Testis (tissue), 3 donors: ENCODE results near the gene WNT16. TPM values are rescaled to one million over a fixed set of nuclear protein-coding genes. Genes with fewer than 3 reads are reported as not detected.

Source experiments
- DNase-seq: peaks from one replicate; pipeline ENCODE4 v3.0.0-alpha.2; 2019
- H3K27ac ChIP-seq, 2 donors: fragments of 200-600 bp; sonication (generic); one replicate each; pipeline ENCODE4 v1.5.1; 2019
- H3K27me3 ChIP-seq: fragments of 200-600 bp; sonication (generic); one replicate; pipeline ENCODE4 v1.5.1; 2019
- H3K36me3 ChIP-seq: fragments of 200-600 bp; sonication (generic); one replicate; pipeline ENCODE4 v1.5.1; 2017; ENCODE audit warnings: low read depth; ENCODE audit errors: missing control alignments
- H3K4me1 ChIP-seq: fragments of 200-600 bp; sonication (generic); one replicate; pipeline ENCODE4 v1.5.1; 2019
- H3K4me3 ChIP-seq, 2 donors: fragments of 200-600 bp; sonication (generic); one replicate each; pipeline ENCODE4 v1.5.1; 2017 to 2019
- H3K9me3 ChIP-seq: fragments of 200-600 bp; sonication (generic); one replicate; pipeline ENCODE4 v1.5.1; 2017
- POLR2A ChIP-seq: fragments of 450-650 bp; IDR thresholded peaks from one replicate; pipeline ENCODE4 v1.6.1; 2017; ENCODE audit warnings: antibody characterized with exemption, mild to moderate bottlenecking, moderate library complexity
- WGBS, 2 donors: methylation state at CpG; one replicate each; pipeline ENCODE4 v1.1.5; 2018; 5-methylcytosine and 5-hydroxymethylcytosine counted together
- intact Hi-C: fragments of 100-400 bp; cut with DNase I; formaldehyde crosslinking; loops from one replicate; pipeline ENCODE4 v1.15.1; 2023; ENCODE audit warnings: low total_unique reads
- polyA plus RNA-seq: library from polyadenylated mRNA; stranded (reverse); fragments of 350-450 nt; fragmentation: Illumina TruSeq; extraction: RNeasy Lipid Tissue Mini Kit (QIAGEN cat#74804); gene quantifications from one replicate; pipeline ENCODE4 v1.2.3, GENCODE V29; 2014; ENCODE audit warnings: low read depth, low replicate concordance; ENCODE audit not compliant: insufficient read depth
- total RNA-seq, 2 donors: library from RNA; depleted of rRNA; stranded (reverse); fragments of >200 nt; gene quantifications; one replicate each; pipeline ENCODE4 v1.2.3, GENCODE V29; 2016
- TF ChIP-seq, protein P1 (sequence below), 3 experiments: fragments of 450-650 bp in 2 of 3; fragments of 200-600 bp in 1 of 3; sonication (generic) in 1 of 3; IDR thresholded peaks; one replicate each; pipeline ENCODE4 v1.5.1; 2016 to 2019; ENCODE audit warnings: antibody characterized with exemption in 3 of 3, mild to moderate bottlenecking in 2 of 3, moderate library complexity in 1 of 3

Gene WNT16
- total and polyA plus RNA-seq, 3 donors from 2014 or later: 0.12 to 0.51 TPM; not detected in 1

DNA sequence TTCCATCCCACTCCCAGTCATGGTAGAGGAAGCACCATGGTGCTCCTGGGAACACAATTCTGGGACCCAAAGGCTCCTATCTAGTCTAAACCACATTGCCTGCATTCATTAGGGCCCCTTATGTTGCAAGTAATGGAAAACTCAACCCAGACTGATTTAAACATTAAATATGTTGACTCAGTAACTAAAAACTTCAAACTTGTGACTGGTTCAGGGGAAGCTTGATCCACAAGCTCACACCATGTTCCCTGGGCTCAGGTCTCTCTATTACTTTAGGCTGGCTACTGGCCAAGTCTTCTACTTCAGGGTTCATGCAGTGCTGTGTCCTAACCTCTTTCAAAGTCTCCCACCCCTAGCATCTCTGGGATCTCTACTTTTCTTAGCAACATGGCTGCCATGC is 13.1 kb downstream of the WNT16 start:
- no peak overlapping the region for H3K4me3 ChIP-seq
- no peaks in the 10 kb centered on the region for H3K9me3 ChIP-seq
- no peak for DNase-seq
- intact Hi-C loops: no loop called here
- no peaks in the 10 kb centered on the region for H3K4me1 ChIP-seq
- TF ChIP-seq, protein P1, sequence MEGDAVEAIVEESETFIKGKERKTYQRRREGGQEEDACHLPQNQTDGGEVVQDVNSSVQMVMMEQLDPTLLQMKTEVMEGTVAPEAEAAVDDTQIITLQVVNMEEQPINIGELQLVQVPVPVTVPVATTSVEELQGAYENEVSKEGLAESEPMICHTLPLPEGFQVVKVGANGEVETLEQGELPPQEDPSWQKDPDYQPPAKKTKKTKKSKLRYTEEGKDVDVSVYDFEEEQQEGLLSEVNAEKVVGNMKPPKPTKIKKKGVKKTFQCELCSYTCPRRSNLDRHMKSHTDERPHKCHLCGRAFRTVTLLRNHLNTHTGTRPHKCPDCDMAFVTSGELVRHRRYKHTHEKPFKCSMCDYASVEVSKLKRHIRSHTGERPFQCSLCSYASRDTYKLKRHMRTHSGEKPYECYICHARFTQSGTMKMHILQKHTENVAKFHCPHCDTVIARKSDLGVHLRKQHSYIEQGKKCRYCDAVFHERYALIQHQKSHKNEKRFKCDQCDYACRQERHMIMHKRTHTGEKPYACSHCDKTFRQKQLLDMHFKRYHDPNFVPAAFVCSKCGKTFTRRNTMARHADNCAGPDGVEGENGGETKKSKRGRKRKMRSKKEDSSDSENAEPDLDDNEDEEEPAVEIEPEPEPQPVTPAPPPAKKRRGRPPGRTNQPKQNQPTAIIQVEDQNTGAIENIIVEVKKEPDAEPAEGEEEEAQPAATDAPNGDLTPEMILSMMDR (IDR thresholded peaks at IDR 0.05): no peak
- TF ChIP-seq POLR2A: no peak
- H3K27ac ChIP-seq: no peak overlapping the region
- no peaks in the 10 kb centered on the region for H3K36me3 ChIP-seq
- H3K27me3 ChIP-seq: no peaks in the 10 kb centered on the region

DNA sequence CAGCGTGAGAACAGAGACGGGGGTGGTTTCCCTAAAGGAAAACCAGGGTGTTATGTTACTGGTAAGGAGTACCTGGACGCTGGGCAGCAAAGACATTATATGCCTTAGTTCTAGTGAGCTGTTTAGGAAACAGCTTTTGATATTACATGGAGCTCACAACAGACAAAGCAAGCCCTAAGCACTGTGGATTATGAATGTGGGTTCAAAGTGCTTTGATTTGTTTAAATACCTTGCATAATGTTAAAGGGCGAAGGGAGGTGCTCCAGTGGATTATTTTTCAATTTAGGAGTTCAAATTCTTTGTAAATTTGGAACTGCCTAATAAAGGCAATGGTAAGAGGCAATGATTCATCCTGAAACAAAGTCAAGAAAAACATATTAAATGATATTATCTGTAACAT is 13.8 kb downstream of the WNT16 start:
- TF ChIP-seq, protein P1 (IDR thresholded peaks at IDR 0.05): no peak
- no peak for TF ChIP-seq POLR2A
- Histone ChIP-seq H3K36me3 (no peaks in the 10 kb centered on the region), H3K4me1 (no peaks in the 10 kb centered on the region), H3K27ac (no peak overlapping the region), H3K9me3 (no peaks in the 10 kb centered on the region), H3K27me3 (no peaks in the 10 kb centered on the region), H3K4me3 (no peak overlapping the region)
- DNase-seq: no peak
- WGBS, 2 donors: 87 to 92% methylated on average over 4 of the region's 4 CpGs
- intact Hi-C loops: no loop called here

DNA sequence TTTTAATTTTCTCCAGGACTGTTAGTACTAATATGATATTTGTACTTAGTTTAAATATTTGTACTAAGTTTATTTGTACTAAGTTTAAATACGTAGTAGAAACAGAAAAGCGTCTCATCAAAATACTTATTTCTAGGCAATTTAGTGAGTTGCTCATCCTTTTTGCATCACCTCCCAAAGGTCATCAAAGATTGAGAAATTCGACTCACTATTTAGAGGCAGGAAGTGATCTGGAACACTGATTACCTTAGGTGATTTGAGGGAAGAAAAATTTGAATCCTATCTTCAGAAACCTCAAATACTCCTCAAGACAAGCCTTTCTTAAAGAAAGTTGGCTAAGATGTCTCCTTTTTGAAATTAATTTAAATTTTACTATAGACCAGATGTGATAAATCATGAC is 14.5 kb downstream of the WNT16 start:
- Histone ChIP-seq H3K27ac (no peak overlapping the region), H3K36me3 (no peaks in the 10 kb centered on the region), H3K4me3 (no peak overlapping the region), H3K4me1 (no peaks in the 10 kb centered on the region), H3K27me3 (no peaks in the 10 kb centered on the region), H3K9me3 (no peaks in the 10 kb centered on the region)
- 66 to 78% methylated on average over 3 of the region's 3 CpGs for WGBS, 2 donors
- intact Hi-C loops: no loop called here
- TF ChIP-seq POLR2A: no peak
- TF ChIP-seq, protein P1 (IDR thresholded peaks at IDR 0.05): no peak
- DNase-seq: no peak

DNA sequence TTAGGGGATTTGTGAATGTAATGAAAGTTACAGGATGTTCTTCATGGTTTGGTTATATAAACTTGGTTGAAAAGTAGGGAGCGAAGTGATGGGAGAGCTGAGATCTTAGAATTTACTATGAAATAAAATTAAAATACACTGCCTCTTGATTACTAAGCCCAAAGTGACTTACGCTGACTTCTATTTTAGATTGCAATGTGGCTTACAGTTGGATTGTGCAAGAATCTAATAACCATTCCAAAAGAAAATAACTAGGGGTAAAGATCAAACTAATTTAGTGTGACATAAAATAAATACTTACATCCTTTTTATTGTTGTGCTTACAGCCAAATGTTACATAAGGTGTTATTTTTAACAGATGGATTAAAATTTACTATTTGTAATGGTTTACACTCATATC is 15.3 kb downstream of the WNT16 start:
- Histone ChIP-seq H3K4me3 (no peak overlapping the region), H3K27me3 (no peaks in the 10 kb centered on the region), H3K36me3 (no peaks in the 10 kb centered on the region), H3K9me3 (no peaks in the 10 kb centered on the region), H3K4me1 (no peaks in the 10 kb centered on the region), H3K27ac (no peak overlapping the region)
- intact Hi-C loops: no loop called here
- WGBS, 2 donors: 87 to 90% methylated on average over 2 of the region's 2 CpGs
- TF ChIP-seq, protein P1 (IDR thresholded peaks at IDR 0.05): no peak
- no peak for TF ChIP-seq POLR2A
- DNase-seq: no peak

DNA sequence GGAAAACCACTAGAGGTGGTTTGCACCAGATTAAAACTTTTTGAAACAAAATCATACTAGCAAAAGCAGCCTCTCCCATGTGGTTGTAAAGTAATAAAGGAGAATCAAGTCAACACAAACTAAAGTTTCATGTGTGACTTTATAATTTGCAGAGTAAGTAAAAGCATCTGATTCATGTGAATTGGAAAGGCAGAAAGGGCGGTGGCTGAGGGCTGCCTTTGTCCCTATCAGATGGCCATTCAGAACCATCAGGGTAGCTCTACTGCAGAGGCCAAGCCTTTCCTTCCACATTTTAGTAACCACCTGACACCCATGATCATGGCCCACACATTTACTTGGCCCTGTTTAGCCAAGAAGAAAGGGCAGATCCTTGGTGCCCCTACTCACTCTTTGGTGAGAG is 15.7 kb downstream of the WNT16 start:
- Histone ChIP-seq H3K4me3 (no peak overlapping the region), H3K36me3 (no peaks in the 10 kb centered on the region), H3K27ac (no peak overlapping the region), H3K27me3 (no peaks in the 10 kb centered on the region), H3K9me3 (no peaks in the 10 kb centered on the region), H3K4me1 (no peaks in the 10 kb centered on the region)
- DNase-seq: no peak
- intact Hi-C loops: no loop called here
- WGBS, 2 donors: 92 to 100% methylated on average over 1 of the region's 1 CpG
- no peak for TF ChIP-seq POLR2A
- TF ChIP-seq, protein P1 (IDR thresholded peaks at IDR 0.05): no peak
